Nephron progenitor cell (in vitro differentiated cells): ENCODE measurements around the gene PHACTR3.

Source experiments
- DNase-seq: peaks from one replicate; pipeline ENCODE4 v3.0.0; 2021
- H3K27ac Mint-ChIP-seq: 2 replicates; pipeline ENCODE4 v1.8.0; 2021; ENCODE audit warnings: mild to moderate bottlenecking, moderate library complexity, mixed read lengths
- H3K27me3 Mint-ChIP-seq: 2 replicates; pipeline ENCODE4 v1.8.0; 2021; ENCODE audit warnings: mild to moderate bottlenecking, low read depth, mixed read lengths; ENCODE audit not compliant: poor library complexity
- H3K36me3 Mint-ChIP-seq: 2 replicates; pipeline ENCODE4 v1.8.0; 2021; ENCODE audit warnings: low read depth, mixed read lengths
- H3K4me1 Mint-ChIP-seq: 2 replicates; pipeline ENCODE4 v1.8.0; 2021; ENCODE audit warnings: mixed read lengths
- H3K4me3 Mint-ChIP-seq: 2 replicates; pipeline ENCODE4 v1.8.0; 2021; ENCODE audit warnings: mild to moderate bottlenecking, moderate library complexity, mixed read lengths
- H3K9me3 Mint-ChIP-seq: 2 replicates; pipeline ENCODE4 v1.8.0; 2021; ENCODE audit warnings: mild to moderate bottlenecking, moderate library complexity, mixed read lengths
- CTCF ChIP-seq: fragments of 200-600 bp; sonication (generic); IDR thresholded peaks from 2 replicates; pipeline ENCODE4 v1.5.0; 2021; ENCODE audit warnings: antibody characterized with exemption

The PHACTR3 gene

GRCh38 chr20:59895908-59896307, 291.6 kb downstream of the PHACTR3 start:
- DNase-seq = no peak
- Mint-ChIP-seq H3K27me3 (peaks cover 35% of the 10 kb centered on the region), H3K4me3 (no peak overlapping the region), H3K27ac (no peak overlapping the region), H3K4me1 (no peaks in the 10 kb centered on the region), H3K9me3 (no peaks in the 10 kb centered on the region), H3K36me3 (no peaks in the 10 kb centered on the region)
- TF ChIP-seq CTCF = no peak
